Esophagus squamous epithelium (tissue), 5 donors: Measurements from ENCODE around the gene XIRP2. TPM values are rescaled to one million over a fixed set of nuclear protein-coding genes. Genes with fewer than 3 reads are reported as not detected.

Experiments used
- DNase-seq: peaks from one replicate; lab custom pipeline; 2025; lab: John Stamatoyannopoulos, UW
- H3K27ac ChIP-seq, 4 donors: fragments of 200-600 bp; sonication (generic); one replicate each; pipeline ENCODE4 v1.5.1; 2016 to 2019; ENCODE audit warnings: mild to moderate bottlenecking in 1 of 4
- H3K27me3 ChIP-seq, 4 donors: fragments of 200-600 bp; sonication (generic); 1 replicate in 3 of 4; 2 replicates in 1 of 4; pipeline versions ENCODE4 v1.5.1 to v1.6.0; 2017 to 2021; ENCODE audit warnings: antibody characterized with exemption in 1 of 4
- H3K36me3 ChIP-seq, 3 donors: fragments of 200-600 bp; sonication (generic); one replicate each; pipeline ENCODE4 v1.5.1; 2016 to 2019
- H3K4me1 ChIP-seq, 3 donors: fragments of 200-600 bp; sonication (generic); one replicate each; pipeline ENCODE4 v1.5.1; 2017 to 2019
- H3K4me3 ChIP-seq, 4 donors: fragments of 200-600 bp; sonication (generic); 1 replicate in 3 of 4; 2 replicates in 1 of 4; pipeline ENCODE4 v1.5.1; 2016 to 2019; ENCODE audit warnings: mild to moderate bottlenecking in 2 of 4, moderate library complexity in 1 of 4
- H3K9me3 ChIP-seq, 3 donors: fragments of 200-600 bp; sonication (generic); one replicate each; pipeline ENCODE4 v1.5.1; 2016 to 2019
- CTCF ChIP-seq, 6 experiments: fragments of 450-650 bp in 4 of 6; fragments of 200-600 bp in 2 of 6; sonication (generic) in 2 of 6; IDR thresholded peaks; one replicate each; pipeline ENCODE4 v1.5.1; 2016 to 2019; ENCODE audit warnings: antibody characterized with exemption in 6 of 6, mild to moderate bottlenecking in 4 of 6, moderate library complexity in 4 of 6
- POLR2A ChIP-seq, 4 donors: fragments of 450-650 bp; IDR thresholded peaks; one replicate each; pipeline ENCODE4 v1.6.1; 2017; ENCODE audit warnings: antibody characterized with exemption in 4 of 4, mild to moderate bottlenecking in 4 of 4, moderate library complexity in 3 of 4
- WGBS, 2 donors: methylation state at CpG; one replicate each; pipeline ENCODE4 v1.1.5; 2018; 5-methylcytosine and 5-hydroxymethylcytosine counted together
- intact Hi-C: fragments of 100-400 bp; cut with DNase I; formaldehyde crosslinking; loops from one replicate; pipeline ENCODE4 v1.15.0; 2022
- total RNA-seq, 4 donors: library from RNA; depleted of rRNA; stranded (reverse); fragments of >200 nt; gene quantifications; one replicate each; pipeline ENCODE4 v1.1.0, GENCODE V29; 2016
- donor health status: DM: yes; HTN: yes; CAD: no.

The XIRP2 gene
- total RNA-seq, 4 donors from 2014 or later: 0.03 TPM; not detected in 3

- TF ChIP-seq CTCF (IDR thresholded peaks at IDR 0.05): no peak
- TF ChIP-seq POLR2A (IDR thresholded peaks at IDR 0.05): no peak
- Histone ChIP-seq H3K9me3 (no peaks in the 10 kb centered on the region), H3K27ac (no peak overlapping the region), H3K4me1 (no peaks in the 10 kb centered on the region), H3K4me3 (no peak overlapping the region), H3K36me3 (no peaks in the 10 kb centered on the region), H3K27me3 (peaks cover 0 to 4% (median 0%) of the 10 kb centered on the region in 4 donors)
- intact Hi-C loops: no loop called here
- 75 to 91% methylated on average over 5 of the region's 5 CpGs for WGBS, 2 donors
- DNase-seq: no peak
Measured at GRCh38 chr2:167279810-167280209, 391.5 kb downstream of the XIRP2 start.

GRCh38 chr2:167287212-167287611 lies 398.9 kb downstream of the XIRP2 start:
- DNase-seq: no peak
- intact Hi-C loops: no loop called here
- peaks cover 0 to 38% (median 0%) of the 10 kb centered on the region in 4 donors for H3K27me3 ChIP-seq
- no peaks in the 10 kb centered on the region for H3K9me3 ChIP-seq
- TF ChIP-seq CTCF (IDR thresholded peaks at IDR 0.05): no peak
- TF ChIP-seq POLR2A (IDR thresholded peaks at IDR 0.05): no peak
- H3K27ac ChIP-seq: no peak overlapping the region
- WGBS, 2 donors: 70 to 83% methylated on average over 3 of the region's 3 CpGs
- no peak overlapping the region for H3K4me3 ChIP-seq
- peaks cover 0 to 3% (median 0%) of the 10 kb centered on the region in 3 donors for H3K4me1 ChIP-seq
- H3K36me3 ChIP-seq: no peaks in the 10 kb centered on the region

- no peaks in the 10 kb centered on the region for H3K36me3 ChIP-seq
- H3K27me3 ChIP-seq: peaks cover 0 to 60% (median 2%) of the 10 kb centered on the region in 4 donors
- no peak overlapping the region for H3K27ac ChIP-seq
- H3K4me1 ChIP-seq: peaks cover 11 to 30% (median 15%) of the 10 kb centered on the region in 3 donors
- TF ChIP-seq CTCF (IDR thresholded peaks at IDR 0.05): no peak
- no peak for DNase-seq
- H3K4me3 ChIP-seq: no peak overlapping the region
- 32 to 50% methylated on average over 1 of the region's 1 CpG for WGBS, 2 donors
- no peaks in the 10 kb centered on the region for H3K9me3 ChIP-seq
- intact Hi-C loops: no loop called here
Measured at GRCh38 chr2:167289651-167290410, 401.6 kb downstream of the XIRP2 start.

- TF ChIP-seq CTCF (IDR thresholded peaks at IDR 0.05): no peak
- TF ChIP-seq POLR2A (IDR thresholded peaks at IDR 0.05): no peak
- DNase-seq: no peak
- 0 to 20% methylated on average over 1 to 3 of the region's 79 CpGs for WGBS, 2 donors
- intact Hi-C loops: no loop called here
- Histone ChIP-seq H3K4me3 (peak within 1 kb of the TSS; percentile 48 to 82 (median 66)), H3K36me3 (no peaks in the 10 kb centered on the region), H3K9me3 (no peaks in the 10 kb centered on the region), H3K27me3 (peaks cover 0 to 87% (median 2%) of the 10 kb centered on the region in 4 donors), H3K27ac (peak within 1 kb of the TSS; percentile 43 to 74 (median 72)), H3K4me1 (peaks cover 11 to 34% (median 15%) of the 10 kb centered on the region in 3 donors)
Measured at GRCh38 chr2:167292430-167293171, 404.3 kb downstream of the XIRP2 start, which contains the start of gene B3GALT1. B3GALT1 (plus strand) TSS chr2:167293001.
